Skeletal muscle tissue (tissue), 4 donors: ENCODE measurements around the gene CPM. TPM values are rescaled to one million over a fixed set of nuclear protein-coding genes. Genes with fewer than 3 reads are reported as not detected.

Source experiments
- H3K27ac ChIP-seq: one replicate; pipeline ENCODE4 v1.7.0; 2013; ENCODE audit warnings: mild to moderate bottlenecking, low read depth, low read length, inconsistent platforms
- H3K27me3 ChIP-seq, 3 donors: one replicate each; pipeline ENCODE4 v1.7.0; 2013; ENCODE audit warnings: low read length in 3 of 3; ENCODE audit not compliant: control insufficient read depth in 3 of 3, insufficient read depth in 3 of 3
- H3K36me3 ChIP-seq, 3 donors: one replicate each; pipeline ENCODE4 v1.7.0; 2013; ENCODE audit warnings: low read length in 3 of 3; ENCODE audit not compliant: control insufficient read depth in 3 of 3, insufficient read depth in 3 of 3
- H3K4me1 ChIP-seq, 3 donors: one replicate each; pipeline ENCODE4 v1.7.0; 2013; ENCODE audit warnings: low read length in 3 of 3, mild to moderate bottlenecking in 3 of 3; ENCODE audit not compliant: control insufficient read depth in 3 of 3, insufficient read depth in 3 of 3
- H3K4me3 ChIP-seq, 3 donors: one replicate each; pipeline ENCODE4 v1.7.0; 2013; ENCODE audit warnings: low read length in 3 of 3
- H3K9ac ChIP-seq, 3 donors: one replicate each; pipeline ENCODE4 v1.7.0; 2013; ENCODE audit warnings: low read length in 3 of 3, mild to moderate bottlenecking in 3 of 3, moderate library complexity in 2 of 3, low read depth in 1 of 3
- H3K9me3 ChIP-seq, 3 donors: one replicate each; pipeline ENCODE4 v1.7.0; 2013; ENCODE audit warnings: low read length in 3 of 3; ENCODE audit not compliant: control insufficient read depth in 3 of 3
- total RNA-seq: library from RNA; depleted of rRNA; stranded (reverse); fragments of >200 nt; gene quantifications from one replicate; pipeline ENCODE4 v1.2.3, GENCODE V29; 2014
- donor health status: Osteomylitis.

Gene CPM
- total RNA-seq, 1 donor from 2014 or later: 2.1 TPM

DNA sequence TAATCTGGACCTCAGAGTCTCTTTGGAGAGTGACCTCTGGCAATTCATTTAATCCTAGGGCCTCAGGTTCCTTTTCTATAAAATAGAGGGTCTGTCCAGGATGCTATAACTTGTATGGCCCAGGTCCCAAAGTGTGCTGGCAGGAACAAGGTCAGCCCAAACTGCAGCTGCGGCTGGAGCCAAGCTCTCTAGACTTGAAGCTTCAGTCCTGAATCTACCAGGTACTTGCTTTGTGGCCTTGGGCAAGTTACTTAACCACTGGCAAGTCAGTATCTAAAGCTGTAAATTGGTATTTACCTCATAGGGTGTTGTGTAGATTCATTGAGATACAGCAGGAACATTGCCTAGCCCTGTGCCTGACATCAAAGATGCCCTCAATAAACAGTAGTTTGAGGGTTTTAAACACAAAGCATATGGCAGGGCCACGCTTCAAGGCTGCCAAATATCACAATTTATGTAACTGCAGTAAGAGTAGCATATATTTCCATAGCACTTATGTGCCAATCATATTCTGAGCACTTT, 21.7 kb downstream of the CPM start:
- Histone ChIP-seq H3K9ac (no peak overlapping the region), H3K36me3 (no peaks in the 10 kb centered on the region), H3K4me3 (no peak overlapping the region), H3K27me3 (no peaks in the 10 kb centered on the region), H3K27ac (no peak overlapping the region), H3K4me1 (peaks cover 0 to 3% (median 0%) of the 10 kb centered on the region in 3 donors), H3K9me3 (no peaks in the 10 kb centered on the region)

DNA sequence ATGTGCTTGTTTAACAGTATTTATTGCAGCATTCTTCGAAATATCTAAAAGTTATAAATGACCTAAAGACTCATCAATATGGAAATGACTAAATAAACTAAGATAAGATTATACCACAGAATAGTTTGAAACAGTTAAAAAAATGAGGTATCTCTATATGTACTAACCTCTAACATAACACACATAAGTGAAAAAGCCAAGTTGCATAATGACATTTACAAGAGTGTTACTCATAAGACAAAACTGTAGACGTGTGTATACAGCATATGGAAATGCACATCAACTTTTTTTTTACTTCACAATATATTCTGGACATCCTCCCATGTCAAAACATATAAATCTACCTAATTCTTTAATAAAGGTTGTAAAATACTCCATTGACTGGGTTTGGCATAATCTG, 22.8 kb downstream of the CPM start:
- Histone ChIP-seq H3K27ac (no peak overlapping the region), H3K36me3 (no peaks in the 10 kb centered on the region), H3K4me1 (peaks cover 0 to 3% (median 0%) of the 10 kb centered on the region in 3 donors), H3K4me3 (no peak overlapping the region), H3K9ac (no peak overlapping the region), H3K27me3 (no peaks in the 10 kb centered on the region), H3K9me3 (no peaks in the 10 kb centered on the region)

DNA sequence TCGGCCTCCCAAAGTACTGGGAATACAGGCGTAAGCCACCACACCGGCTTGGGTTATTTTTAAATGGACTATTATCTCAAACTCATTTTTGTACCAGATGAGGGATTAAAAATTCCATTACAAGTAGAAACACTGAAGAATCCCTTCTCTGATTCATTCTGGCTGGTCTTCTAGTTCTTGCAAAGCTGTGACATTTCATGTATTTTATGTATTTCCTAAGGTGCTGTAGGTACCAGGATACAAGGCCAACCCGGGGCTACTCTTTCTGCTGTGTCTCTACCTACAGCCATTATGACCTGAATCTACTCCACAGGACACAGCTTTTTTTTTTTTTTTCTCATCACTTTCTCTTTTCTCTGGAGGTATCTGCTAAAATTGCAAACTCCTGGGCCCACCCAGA, 24.9 kb downstream of the CPM start:
- H3K36me3 ChIP-seq: no peaks in the 10 kb centered on the region
- H3K9ac ChIP-seq: no peak overlapping the region
- no peak overlapping the region for H3K27ac ChIP-seq
- no peaks in the 10 kb centered on the region for H3K9me3 ChIP-seq
- H3K27me3 ChIP-seq: no peaks in the 10 kb centered on the region
- H3K4me3 ChIP-seq: no peak overlapping the region
- peaks cover 0 to 3% (median 0%) of the 10 kb centered on the region in 3 donors for H3K4me1 ChIP-seq

DNA sequence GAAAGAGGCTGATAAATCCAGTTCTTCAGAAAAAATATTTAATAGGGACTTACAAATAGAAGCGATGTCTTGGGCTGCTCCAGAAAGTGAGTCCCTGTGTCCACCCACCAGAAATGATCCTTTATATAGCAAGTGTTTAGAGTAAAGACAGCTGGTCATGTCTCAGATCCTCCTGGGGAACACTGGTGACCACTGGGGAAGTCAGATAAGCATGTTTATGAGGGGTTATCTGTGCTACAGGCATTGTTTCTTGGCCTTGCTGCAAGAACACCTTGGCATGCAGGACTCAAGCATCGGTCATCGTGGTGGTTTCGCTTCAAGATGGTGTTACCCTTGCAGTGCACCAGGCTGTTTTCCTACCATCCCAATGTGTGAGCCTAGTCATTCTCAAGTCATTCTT, 27.2 kb downstream of the CPM start:
- H3K27ac ChIP-seq: no peak overlapping the region
- H3K9ac ChIP-seq: no peak overlapping the region

GRCh38 chr12:68904351-68904962, 28.5 kb downstream of the CPM start:
- no peaks in the 10 kb centered on the region for H3K9me3 ChIP-seq
- no peak overlapping the region for H3K4me3 ChIP-seq
- H3K27ac ChIP-seq: no peak overlapping the region
- no peaks in the 10 kb centered on the region for H3K27me3 ChIP-seq
- no peaks in the 10 kb centered on the region for H3K36me3 ChIP-seq
- no peaks in the 10 kb centered on the region for H3K4me1 ChIP-seq
- no peak overlapping the region for H3K9ac ChIP-seq

More for the DNA sequence above, 27.2 kb downstream of the CPM start:
- Histone ChIP-seq H3K4me1 (no peaks in the 10 kb centered on the region), H3K9me3 (no peaks in the 10 kb centered on the region), H3K36me3 (no peaks in the 10 kb centered on the region), H3K4me3 (no peak overlapping the region), H3K27me3 (no peaks in the 10 kb centered on the region)

GRCh38 chr12:68903511-68903910, 29.5 kb downstream of the CPM start:
- H3K27ac ChIP-seq: no peak overlapping the region
- H3K4me1 ChIP-seq: no peaks in the 10 kb centered on the region
- H3K9ac ChIP-seq: no peak overlapping the region
- no peak overlapping the region for H3K4me3 ChIP-seq
- no peaks in the 10 kb centered on the region for H3K27me3 ChIP-seq
- no peaks in the 10 kb centered on the region for H3K9me3 ChIP-seq
- no peaks in the 10 kb centered on the region for H3K36me3 ChIP-seq

DNA sequence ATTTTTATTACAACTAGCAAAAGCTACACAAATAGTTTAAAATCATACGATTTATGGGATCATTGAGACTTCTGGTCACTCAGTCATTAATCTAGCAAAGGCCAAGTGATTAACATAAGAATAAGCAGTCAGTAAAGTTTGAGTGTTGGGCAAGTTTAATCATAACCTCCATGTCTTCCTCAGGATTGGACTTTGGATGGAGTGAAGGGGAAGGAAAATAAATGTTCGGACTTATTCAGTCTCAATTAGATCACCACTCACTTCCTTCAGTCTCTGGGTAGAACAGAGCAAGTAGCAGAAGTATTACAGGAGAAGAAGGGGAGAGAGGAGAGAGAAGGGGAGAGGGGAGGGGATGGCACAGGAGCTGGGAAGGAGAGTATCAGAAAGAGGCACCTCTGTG, 31.4 kb downstream of the CPM start:
- Histone ChIP-seq H3K9ac (no peak overlapping the region), H3K27ac (no peak overlapping the region), H3K4me1 (no peaks in the 10 kb centered on the region), H3K36me3 (no peaks in the 10 kb centered on the region), H3K27me3 (no peaks in the 10 kb centered on the region), H3K9me3 (no peaks in the 10 kb centered on the region), H3K4me3 (no peak overlapping the region)

- Histone ChIP-seq H3K27me3 (no peaks in the 10 kb centered on the region), H3K27ac (no peak overlapping the region), H3K9ac (no peak overlapping the region), H3K9me3 (no peaks in the 10 kb centered on the region), H3K4me3 (no peak overlapping the region), H3K4me1 (no peaks in the 10 kb centered on the region), H3K36me3 (no peaks in the 10 kb centered on the region)
These were observed 31.8 kb downstream of the CPM start for GRCh38 chr12:68901145-68901544.

- Histone ChIP-seq H3K9ac (no peak overlapping the region), H3K27me3 (no peaks in the 10 kb centered on the region), H3K4me1 (no peaks in the 10 kb centered on the region), H3K36me3 (no peaks in the 10 kb centered on the region), H3K9me3 (no peaks in the 10 kb centered on the region), H3K27ac (no peak overlapping the region), H3K4me3 (no peak overlapping the region)
These were observed 32.7 kb downstream of the CPM start for GRCh38 chr12:68900241-68900640.

DNA sequence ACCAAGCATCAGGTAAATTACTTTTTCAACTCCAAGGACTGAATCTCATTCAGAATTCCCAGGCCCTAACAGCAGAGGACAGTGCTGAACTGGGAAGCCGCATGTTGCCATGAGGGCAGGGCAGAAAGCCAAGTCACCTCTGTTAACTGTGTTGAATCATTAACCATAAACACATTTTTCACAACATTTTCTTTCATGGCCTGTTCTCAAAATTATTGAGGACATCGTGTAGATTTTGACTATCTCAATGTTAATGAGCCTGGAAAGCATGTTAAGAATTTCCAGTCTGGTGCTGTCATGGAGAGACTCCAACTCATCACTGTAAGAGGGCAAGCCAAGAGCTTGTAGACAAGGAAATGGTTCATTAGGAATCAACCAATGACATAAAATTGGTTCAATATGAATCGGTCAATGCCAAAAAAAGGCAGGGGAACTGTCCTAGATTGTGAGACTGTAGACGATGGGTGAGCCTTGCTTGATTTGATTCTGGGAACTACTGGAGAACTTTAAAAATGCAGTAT, 33.7 kb downstream of the CPM start:
- Histone ChIP-seq H3K9me3 (no peaks in the 10 kb centered on the region), H3K4me3 (no peak overlapping the region)

More for the DNA sequence above, 33.7 kb downstream of the CPM start:
- Histone ChIP-seq H3K27ac (no peak overlapping the region), H3K27me3 (no peaks in the 10 kb centered on the region), H3K9ac (no peak overlapping the region), H3K4me1 (no peaks in the 10 kb centered on the region), H3K36me3 (no peaks in the 10 kb centered on the region)
